Measurements from ENCODE around the gene ABT1.
A peak's percentile ranks its signal among the peaks of the same experiment; 100 is the strongest.
"Not testable (repeated sequence)": the region's sequence is repeated elsewhere in the genome, so short reads cannot be mapped to it uniquely, and the experiment has no call there.

Gene ABT1

GRCh38 chr6:26596579-26597388 is at the start of gene ABT1:
Gene ABT1 (plus strand): TSS chr6:26596953. CDS start chr6:26596983, 30 bp downstream.
- peak; percentile 97 for DNase-seq

GRCh38 chr6:26547363-26547762 is 49.4 kb upstream of the ABT1 start:
- DNase-seq: not testable (repeated sequence)

GRCh38 chr6:26550250-26550993 is 46.3 kb upstream of the ABT1 start:
- peak; percentile 59 for DNase-seq

DNA sequence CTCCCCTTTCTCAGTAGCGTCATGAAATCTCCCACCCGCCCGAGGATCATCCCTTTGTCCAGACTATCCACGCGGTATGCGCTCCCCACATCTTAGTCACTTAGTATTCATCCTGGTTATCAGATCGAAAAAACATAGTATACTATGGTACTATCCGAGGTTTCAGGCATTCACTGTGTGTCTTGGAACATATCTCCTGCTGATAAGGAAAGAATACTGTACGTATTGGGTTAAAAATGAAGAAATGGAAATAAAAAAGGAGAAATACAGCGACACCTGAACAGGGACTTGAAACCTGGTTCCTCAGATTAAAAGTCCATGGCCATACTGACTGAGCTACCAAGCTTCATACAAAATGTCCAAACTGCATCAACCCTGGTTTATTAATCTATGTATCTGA is 44.5 kb upstream of the ABT1 start:
- DNase-seq: no peak

DNA sequence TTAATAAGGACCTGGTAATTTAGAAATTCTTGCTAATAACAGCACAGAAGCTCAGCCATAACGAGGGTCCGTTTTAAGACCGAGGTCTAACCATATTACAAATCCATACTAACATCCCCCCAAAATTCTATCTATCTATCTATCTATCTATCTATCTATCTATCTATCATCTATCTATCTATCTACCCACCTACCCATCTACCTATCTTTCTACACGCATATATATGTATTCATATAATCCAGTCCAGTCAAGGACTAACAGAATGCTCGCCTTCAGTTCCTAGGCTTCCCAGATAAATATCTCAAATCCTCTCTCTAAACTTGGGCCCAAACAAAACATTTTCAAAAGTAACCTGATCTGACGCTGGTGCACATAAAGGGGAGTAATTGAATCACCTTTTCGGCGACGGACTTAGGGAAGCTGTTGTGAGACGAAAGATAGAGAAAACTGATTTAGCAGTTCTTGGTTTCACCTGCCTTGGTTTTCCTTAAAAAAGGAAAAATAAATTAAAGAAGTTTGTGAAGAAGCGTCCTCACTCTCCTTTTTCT is 44.0 kb upstream of the ABT1 start:
- no peak for DNase-seq

GRCh38 chr6:26553264-26553634 is 43.5 kb upstream of the ABT1 start:
- DNase-seq: peak; percentile 82

- peak; percentile 82 for DNase-seq
Observed at GRCh38 chr6:26553635-26554446, 42.9 kb upstream of the ABT1 start.

DNA sequence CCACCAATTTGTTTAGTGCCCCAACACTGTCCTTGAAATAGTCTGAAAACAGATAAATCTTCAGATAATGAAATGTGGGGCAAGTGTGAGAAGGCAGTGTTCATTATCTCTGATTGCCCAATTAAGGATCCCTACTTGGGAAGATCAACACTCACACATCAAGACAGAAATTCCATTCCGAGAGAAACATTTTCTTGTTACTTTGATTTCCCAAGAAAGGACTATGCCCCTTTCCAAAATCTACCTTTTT is 42.4 kb upstream of the ABT1 start:
- no peak for DNase-seq

- peak; percentile 63 for DNase-seq
Observed at GRCh38 chr6:26554697-26555504, 41.9 kb upstream of the ABT1 start.

DNA sequence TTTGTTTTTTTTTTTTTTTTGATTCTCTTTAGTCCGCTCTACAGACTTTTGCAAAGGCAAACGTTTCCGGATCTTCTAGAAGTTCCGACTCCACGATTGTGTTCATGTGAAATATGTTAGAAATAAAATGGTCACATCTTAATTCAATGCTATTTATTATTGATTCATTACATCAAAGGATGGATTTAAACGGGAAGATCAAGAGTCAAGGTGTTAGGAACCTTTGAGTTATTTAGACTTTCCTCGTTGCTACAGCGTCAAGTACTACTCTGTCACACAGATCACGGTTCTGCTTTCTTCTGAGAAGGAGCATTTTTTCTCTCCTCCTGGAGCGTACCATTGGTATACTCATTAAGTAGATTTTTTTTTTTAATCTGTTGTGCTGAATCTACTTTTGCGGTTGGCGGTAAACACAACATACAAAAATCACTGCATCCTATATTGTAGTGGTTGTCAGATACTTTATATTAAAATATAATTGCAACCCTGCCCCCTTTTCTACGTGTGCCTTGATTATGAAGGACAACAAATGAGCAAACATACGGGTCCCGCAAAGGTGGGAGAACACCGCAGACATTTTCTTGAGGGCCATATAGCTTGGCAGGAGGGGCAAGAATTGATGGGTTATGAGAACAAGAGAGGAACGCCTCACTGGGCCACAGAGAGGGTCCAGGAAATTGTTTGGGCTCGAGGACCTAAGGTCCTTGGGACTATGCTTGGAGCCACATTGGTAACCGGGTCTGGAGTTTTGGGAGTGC is 41.1 kb upstream of the ABT1 start:
- DNase-seq: no peak

GRCh38 chr6:26556263-26557070 is 40.3 kb upstream of the ABT1 start:
- DNase-seq: peak; percentile 40

DNA sequence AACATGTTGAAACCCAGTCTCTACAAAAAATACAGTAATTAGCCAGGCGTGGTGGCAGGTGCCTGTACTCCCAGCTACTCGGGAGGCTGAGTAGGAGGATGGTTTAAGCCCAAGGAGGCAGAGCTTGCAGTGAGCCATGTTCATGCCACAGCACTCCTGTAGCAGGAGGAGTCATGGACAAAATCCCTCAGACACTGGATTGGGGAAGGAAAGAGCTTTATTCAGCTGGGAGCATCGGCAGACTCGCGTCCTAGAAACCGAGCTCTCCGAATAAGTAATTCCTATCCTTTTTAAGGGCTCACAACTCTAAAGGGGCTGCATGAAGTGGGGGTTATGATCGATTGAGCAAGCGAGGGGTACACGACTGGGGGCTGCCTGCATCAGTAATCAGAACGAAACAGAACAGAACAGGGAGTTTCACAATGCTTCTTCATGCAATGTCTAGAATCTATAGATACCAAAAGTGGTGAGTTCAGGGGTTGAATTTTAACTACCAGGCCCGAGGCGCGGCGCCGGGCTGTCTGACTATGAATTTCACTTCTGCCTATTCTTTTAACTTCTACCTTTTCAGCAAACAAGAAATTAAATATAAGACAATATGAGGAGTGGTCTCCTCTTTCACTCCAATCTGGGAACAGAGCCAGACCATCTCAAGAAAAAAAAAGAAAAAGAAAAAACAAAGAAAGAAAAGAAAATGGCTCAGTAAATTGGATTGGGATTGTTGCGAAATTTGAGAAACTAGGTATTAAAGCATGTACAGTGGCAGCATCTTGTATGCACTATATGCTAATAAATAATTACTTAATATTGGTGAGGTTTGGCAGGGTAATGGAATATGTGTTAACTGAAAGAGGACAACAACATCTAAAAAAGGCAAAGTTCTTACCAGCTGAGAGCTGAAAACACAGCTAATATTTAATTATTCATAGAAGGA is 35.0 kb upstream of the ABT1 start:
- DNase-seq: no peak

DNA sequence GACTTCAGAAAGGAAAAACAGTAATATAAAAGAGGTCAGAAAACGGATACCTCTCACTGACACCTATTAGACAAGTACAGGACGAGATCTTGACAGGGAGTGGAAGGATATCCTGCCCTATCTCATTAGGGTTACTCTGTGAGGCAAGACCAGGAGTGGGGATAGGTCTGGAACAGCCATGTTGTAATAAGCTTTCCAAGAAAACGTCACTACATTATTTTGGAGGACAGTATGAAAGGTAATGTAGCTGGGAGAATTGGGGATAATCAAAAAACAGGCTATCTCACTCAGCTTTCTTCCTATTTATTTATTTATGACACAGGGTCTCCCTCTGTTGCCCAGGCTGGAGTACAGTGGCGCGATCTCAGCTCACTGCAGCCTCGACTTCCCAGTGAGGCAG is 33.3 kb upstream of the ABT1 start:
- no peak for DNase-seq

DNA sequence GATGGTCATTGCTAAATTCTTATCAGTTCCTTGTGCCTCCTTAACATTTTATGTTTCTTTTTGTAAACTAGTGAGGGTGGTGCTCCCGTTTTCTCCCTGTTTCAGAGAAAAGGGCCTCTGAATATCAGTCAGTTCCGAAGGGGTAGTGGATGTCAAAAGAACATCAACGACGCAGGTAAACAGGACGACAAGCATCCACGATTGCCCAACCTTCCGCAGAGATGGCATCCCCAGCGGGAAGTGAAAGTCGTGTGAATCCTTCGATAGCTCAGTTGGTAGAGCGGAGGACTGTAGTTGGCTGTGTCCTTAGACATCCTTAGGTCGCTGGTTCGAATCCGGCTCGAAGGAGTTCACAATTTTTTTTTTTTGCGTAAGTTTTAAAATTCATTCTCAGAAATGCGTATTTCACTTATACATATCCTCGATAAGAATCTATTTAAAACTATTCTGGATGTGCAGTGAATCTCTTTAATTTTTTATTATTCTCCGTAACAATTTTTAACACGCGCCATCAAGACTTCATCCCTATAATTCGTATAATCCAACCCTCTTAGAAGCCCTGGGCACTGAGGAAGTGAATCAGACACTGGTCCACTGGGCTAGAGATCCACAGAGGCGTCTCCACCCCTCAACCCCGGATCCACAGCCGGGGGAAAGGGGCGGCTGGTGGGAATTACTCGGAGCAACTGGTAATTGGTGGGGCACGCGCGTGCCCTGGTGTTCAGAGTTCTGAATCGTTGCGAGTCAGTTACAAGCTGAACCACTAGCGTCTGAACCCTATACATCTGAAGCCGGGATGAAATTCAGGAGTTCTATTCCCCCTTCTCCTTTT is 27.9 kb upstream of the ABT1 start:
- peak; percentile 98 for DNase-seq

DNA sequence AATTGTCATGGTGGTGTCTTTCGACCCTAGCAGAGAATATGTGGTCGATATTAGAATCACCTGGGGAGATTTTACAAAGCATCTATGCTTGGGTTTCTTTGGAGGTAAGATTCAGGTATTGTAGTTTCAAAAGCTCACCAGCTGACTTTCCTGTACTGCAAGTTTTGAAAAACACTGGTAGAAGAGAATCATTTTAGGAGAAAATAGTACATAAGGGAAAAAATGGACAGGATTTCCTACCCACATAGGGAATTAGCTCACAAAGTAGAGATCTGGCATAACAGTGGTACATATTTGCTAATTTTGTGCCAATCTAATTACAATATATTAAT is 27.4 kb upstream of the ABT1 start:
- DNase-seq: no peak

DNA sequence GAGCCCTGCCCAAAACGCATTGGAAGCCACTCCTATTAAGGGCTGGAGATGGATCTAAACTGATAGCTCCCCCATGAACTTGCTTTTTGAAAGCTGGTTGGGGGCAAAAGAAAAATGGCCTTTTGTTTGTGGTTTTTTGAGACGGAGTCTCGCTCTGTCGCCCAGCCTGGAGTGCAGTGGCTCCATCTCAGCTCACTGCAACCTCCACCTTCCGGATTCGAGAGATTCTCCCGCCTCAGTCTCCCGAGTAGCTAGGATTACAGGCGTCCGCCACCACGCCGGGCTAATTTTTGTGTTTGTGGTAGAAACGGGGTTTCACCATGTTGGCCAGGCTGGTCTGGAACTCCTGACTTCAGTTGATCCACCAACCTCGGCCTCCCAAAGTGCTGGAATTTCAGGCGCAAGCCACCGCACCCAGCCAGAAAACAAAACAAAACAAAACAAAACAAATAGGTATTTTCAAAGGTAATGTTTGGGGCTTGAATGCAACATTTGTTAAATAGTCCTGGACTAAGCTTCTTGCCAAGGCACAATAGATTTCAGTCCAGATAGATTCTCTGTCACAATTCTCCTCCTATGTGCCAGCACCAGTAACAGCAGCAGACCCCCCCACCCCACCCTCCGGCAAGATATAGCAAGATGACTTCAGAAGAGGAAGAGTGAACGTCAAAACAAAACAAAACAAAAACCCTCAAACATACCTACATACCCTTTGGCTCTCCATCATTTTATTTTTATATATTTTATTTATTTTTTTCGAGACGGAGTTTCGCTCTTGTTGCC is 26.5 kb upstream of the ABT1 start:
- no peak for DNase-seq

GRCh38 chr6:26571592-26572296 is 25.0 kb upstream of the ABT1 start:
- DNase-seq: peak; percentile 44

Data from CD4-positive, alpha-beta T cell treated with Interleukin-17A for 4 hours (primary cell).